Ovary (tissue), 3 donors: ENCODE data around the gene PRICKLE1.

Experiments used
- CTCF ChIP-seq, 3 donors: fragments of 450-650 bp in 2 of 3; fragments of 200-600 bp in 1 of 3; IDR thresholded peaks; one replicate each; pipeline versions ENCODE4 v1.5.1 to v1.8.0; 2016 to 2022; ENCODE audit warnings: antibody characterized with exemption in 3 of 3, mild to moderate bottlenecking in 1 of 3
- POLR2A ChIP-seq: fragments of 450-650 bp; IDR thresholded peaks from one replicate; pipeline ENCODE4 v1.6.1; 2017; ENCODE audit warnings: antibody characterized with exemption, mild to moderate bottlenecking, moderate library complexity
- donor health status: DM: no; HTN: no; CAD: no.

GRCh38 chr12:42574851-42575266 lies 14.7 kb downstream of the PRICKLE1 start:
- TF ChIP-seq CTCF (IDR thresholded peaks at IDR 0.05) (no peak), POLR2A (no peak)
